EL (cell line): ENCODE results near the gene ACKR2.

Experiments used
- DNase-seq: peaks from one replicate; pipeline ENCODE4 v3.0.0-alpha.2; 2016

Gene ACKR2

DNA sequence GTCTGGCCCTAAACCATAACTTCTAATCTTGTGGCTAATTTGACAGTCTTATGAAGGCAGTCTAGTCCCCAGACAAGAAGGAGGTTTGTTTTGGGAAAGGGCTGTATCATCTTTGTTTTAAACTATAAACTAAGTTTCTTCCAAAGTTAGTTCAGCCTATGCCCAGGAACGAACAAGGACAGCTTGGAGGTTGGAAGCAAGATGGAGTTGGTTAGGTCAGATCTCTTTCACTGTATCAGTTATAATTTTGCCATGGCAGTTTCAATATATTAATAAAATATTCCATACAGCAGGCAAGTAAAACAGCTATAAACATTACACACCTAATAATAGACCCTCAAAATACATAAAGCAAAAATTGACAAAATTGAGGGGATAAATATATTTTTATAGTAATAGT lies 83.6 kb downstream of the ACKR2 start:
- no peak for DNase-seq

- no peak for DNase-seq
These were observed 85.7 kb downstream of the ACKR2 start for GRCh38 chr3:42894698-42895579.

DNA sequence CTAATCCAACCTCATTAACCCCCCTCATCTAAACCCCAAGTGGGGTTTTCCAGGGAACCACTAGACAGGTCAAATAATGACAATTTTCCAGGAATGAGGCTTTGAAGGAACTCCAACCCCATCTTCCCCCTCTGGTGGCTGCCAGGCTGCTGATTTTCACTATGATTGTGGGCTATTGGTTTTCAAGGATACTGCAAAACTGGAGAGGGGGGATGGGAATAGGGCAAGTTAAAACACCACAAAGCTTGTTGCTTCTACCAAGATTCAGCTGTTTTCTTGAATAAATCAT lies 86.3 kb downstream of the ACKR2 start:
- no peak for DNase-seq

- DNase-seq: no peak
These were observed 89.8 kb downstream of the ACKR2 start for GRCh38 chr3:42898896-42899675.

DNA sequence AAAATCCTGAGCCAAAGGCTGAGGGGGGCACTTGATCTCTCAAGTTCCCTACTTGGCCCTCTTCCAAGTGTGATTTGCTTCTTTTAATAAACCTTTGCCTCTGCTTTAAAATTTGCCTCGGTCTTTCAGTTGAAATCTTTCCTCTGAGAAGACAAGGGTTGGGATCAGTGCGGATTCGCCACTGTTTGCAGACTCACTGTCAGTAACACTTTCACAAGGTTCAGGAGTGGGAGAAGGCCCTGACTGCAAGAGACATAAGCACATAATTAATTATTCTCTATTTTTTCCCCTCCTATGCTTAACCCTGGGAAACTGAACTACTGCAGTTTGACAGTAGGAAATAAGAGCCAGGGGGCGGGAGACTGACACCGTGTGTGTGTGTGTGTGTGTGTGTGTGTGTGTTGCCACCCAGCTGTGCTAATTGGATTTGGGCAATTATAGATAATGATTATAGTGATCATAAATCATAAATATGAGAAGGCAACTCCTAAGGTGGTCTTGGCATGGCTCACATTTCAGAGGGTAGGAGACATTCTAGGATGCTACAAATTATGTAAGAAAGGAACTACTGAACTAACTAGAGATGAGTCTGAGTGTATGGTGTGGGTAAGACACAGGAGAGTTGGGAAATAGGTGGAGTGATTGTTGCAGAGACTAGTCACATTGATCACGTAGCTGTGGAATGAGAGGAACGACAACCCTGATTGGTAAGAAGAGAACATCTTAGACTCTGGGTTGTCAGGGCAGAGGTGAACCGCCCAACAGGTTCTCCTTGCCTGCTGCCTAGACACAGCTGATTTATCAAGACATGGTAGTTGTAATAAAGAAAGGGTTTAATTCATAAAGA lies 91.2 kb downstream of the ACKR2 start:
- no peak for DNase-seq

DNA sequence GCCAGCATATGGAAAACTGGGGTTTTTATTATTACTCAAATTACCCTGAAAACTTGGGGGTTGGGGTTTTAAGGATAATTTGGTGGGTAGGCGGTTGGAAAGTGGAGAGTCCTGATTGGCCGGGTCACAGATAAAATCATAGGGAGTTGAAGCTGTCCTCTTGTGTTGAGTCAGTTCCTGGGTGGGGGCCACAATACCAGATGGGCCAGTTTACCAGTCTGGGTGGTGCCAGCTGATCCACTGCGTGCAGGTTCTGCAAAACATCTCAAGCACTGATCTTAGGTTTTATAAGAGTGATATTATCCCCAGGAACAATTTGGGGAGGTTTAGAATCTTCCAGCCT lies 91.8 kb downstream of the ACKR2 start:
- DNase-seq: no peak

GRCh38 chr3:42902257-42902656 lies 93.0 kb downstream of the ACKR2 start:
- no peak for DNase-seq

GRCh38 chr3:42904076-42904475 lies 94.8 kb downstream of the ACKR2 start:
- no peak for DNase-seq

GRCh38 chr3:42905740-42906069 lies 96.5 kb downstream of the ACKR2 start:
- DNase-seq: no peak

DNA sequence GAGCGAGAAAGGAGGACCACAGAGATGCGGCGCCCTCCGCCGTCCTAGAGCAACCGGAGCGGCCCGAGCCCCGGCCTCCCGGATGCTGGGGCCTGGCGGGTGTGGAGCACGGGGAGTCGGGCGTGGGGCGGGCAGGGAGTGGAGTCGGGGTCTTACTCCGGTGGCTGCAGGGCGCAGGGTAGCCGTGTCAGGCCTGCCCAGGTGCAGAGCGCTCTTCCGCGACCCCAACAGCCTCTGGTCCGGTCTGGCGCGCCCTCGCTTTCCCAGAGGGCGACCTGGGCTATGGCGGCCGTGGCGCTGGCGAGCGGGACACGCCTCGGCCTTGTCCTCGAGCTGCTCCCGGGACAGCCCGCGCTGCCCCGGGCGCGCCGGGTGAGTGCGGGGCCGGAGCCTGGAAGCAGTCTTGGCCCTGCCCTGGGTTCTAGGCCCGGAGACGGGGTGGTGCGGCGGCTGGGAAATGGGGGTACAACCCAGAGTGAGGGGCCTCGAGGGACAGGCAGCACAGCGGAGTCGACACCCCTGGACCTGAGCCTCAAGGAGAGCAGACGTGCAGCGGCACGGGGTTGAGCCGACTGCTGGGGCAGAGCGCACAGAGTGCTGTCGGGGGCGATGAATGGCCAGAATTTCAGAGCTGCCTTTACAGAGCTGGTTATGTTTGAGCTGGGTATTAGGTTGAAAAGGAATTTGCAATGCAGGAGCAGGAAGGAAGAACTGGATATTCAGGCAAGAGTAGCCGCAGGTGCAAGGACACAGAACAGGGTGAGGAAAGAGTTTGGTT lies 97.0 kb downstream of the ACKR2 start, which contains the start of gene ZNF662:
TSS of gene ZNF662 (plus strand) at position 73 of the 778 bp plus-strand sequence. CDS start 1,973 bp downstream, outside the sequence.
- peak; percentile 19 for DNase-seq

- no peak for DNase-seq
These were observed 97.6 kb downstream of the ACKR2 start for GRCh38 chr3:42906848-42907183.

DNA sequence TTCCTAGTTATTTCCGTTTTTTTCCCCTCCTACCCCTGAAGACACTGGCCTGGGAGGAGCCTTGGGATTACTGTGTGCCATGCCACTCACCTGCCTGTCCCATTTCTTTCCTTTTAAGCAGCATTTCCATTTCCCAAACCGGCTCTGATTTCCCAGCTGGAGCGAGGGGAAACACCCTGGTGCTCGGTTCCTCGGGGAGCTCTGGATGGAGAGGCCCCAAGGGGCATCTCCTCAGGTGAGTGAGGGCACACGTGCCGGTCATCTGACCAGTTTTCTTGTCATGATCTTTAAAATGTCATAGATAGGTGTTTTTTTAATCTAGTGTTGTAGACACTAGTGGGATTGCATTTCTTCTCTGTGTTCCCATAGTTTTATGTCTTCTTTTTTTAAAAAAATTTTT lies 99.4 kb downstream of the ACKR2 start:
- no peak for DNase-seq

- no peak for DNase-seq
These were observed 102.3 kb downstream of the ACKR2 start for GRCh38 chr3:42911551-42911950.

DNA sequence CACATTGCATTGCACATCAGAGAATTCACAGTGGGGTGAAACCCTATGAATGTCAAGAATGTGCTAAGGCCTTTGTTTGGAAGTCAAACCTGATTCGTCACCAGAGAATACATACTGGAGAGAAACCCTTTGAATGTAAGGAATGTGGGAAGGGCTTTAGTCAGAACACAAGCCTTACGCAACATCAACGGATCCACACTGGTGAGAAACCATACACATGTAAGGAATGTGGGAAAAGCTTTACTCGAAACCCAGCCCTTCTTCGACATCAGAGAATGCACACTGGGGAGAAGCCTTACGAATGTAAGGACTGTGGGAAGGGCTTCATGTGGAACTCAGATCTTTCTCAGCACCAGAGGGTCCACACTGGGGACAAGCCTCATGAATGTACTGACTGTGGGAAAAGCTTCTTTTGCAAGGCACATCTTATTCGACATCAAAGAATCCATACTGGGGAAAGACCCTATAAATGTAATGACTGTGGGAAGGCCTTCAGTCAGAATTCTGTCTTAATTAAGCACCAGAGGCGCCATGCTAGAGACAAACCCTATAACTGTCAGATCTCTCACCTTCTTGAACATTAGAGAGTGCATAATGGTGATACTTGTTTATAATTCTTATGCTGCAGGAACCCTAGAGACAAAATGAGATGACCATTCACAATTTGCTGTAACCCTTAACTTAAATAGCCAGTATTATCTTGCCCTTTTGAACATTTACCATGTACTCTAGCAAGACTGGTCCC lies 105.7 kb downstream of the ACKR2 start:
- peak; percentile 8 for DNase-seq
